Activated T-cell treated with anti-CD3 and anti-CD28 coated beads for 24 hours (primary cell): Measurements from ENCODE around the gene GPC5.
"Not testable (repeated sequence)": the region's sequence is repeated elsewhere in the genome, so short reads cannot be mapped to it uniquely, and the experiment has no call there.

ENCODE experiments used
- DNase-seq: peaks from one replicate; pipeline ENCODE4 v3.0.0-alpha.2; 2020; ENCODE audit warnings: low read depth

The GPC5 gene

DNA sequence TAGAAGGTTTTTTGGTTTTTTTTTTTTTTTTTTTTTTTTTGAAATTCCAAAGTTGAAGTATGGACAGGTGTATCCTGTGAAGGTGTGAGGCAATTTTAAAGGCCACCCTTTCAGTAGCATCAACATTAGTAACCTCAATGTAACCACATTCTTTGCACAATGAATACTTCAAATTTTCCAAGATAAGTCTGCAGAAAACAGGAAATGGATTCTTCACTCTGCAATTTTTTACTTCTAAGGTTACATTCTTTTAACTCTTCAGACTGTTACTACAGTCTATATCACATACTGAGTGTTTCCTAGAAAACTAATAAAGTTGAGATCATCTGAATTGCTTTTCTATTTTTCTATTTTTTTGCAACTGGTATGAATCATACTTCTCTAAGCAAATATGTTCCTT, 1259.1 kb downstream of the GPC5 start:
- no peak for DNase-seq

- DNase-seq = no peak
These were observed 1259.9 kb downstream of the GPC5 start for GRCh38 chr13:92658293-92658692.

DNA sequence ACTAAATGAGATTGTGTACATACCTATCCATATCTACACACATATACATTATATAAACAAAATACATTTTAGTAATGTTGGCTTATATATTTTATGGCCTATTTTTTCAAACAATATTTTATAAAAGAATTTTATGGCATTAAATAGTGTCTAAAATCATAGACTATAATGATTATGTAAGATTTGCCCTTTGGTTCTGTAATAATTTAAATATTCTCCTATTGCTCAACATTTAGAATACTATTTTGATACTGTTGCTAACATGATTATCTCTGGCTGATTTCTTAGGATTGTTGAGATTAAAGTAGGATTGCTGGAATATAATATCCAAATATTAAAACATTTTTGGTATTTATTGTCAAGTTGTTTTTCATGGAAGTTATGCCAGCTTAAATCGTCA, 1263.0 kb downstream of the GPC5 start:
- DNase-seq = no peak

DNA sequence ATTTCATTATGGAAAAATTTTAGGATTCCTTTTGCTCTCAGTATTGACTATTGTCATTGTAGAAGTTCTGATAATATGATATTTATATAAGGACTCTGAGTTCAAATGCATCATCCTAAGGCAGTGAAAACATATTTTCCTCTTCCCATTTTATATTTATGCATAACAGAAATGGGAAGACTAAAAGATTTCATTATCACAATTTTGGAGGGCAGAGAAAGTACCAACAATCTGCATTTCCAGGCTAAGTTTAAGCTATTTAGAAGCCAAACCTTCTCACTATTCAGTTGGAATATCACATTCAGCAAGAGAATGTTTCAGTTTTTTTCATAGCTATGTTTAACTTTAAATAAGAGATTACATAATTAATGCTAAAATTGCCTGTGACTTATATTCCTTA, 1269.7 kb downstream of the GPC5 start:
- no peak for DNase-seq

DNA sequence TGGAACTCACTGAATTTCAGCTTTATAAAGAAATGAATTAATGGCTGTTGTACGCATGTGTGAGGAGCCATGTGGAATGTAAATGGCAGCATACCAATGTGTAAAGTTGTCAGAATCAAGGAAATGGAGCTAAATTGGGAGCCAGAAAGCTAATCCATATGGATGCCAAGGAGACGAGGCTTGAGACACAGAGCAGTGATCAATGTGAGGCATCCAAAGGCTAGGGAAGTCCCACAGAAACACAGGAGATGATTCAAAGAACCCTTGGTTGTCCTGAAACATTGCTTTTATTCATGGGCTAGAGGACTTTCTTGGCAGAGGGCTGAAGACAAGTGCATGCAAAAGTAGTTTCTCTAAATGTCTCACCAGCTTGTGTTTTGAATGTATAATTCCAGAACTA, 1271.7 kb downstream of the GPC5 start:
- no peak for DNase-seq

DNA sequence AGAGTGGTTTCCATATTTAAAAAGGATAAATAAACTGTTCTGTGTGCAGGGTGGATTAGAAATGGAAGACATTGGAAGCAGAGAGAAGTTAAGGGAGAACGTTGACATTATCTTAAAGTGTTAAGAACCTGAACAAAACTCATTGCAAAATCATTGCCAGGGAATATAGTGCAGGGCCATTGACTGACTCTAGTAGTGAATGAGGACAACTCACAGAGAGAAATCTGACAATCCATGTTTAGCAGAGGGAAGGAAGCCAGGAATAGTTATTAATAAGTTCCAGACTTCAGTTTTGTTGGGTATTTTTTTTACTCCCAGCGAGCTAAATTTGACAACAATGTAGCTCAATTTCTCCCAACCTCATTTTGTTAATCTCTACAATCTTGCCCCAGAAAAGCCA, 1273.4 kb downstream of the GPC5 start:
- DNase-seq = no peak

- no peak for DNase-seq
These were observed 1277.8 kb downstream of the GPC5 start for GRCh38 chr13:92676246-92676645.

DNA sequence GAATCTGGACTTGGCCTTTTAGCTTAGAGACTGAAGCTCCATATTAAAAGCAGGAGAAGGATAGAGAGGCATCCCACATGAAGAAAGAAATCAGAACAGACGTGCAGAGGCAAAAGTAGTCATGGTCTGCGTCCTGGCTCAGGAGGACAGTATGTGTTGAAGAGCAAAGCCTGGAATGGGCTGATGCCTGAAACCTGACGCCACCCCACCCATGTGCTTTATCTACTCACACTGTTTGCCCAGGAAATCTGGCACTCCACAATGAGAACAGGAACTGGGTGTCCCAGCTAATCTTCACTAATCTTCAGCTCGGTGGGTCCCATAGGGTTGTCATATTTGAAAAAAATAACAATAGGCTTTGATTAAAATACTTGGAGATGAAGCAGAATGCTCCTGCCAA, 1279.2 kb downstream of the GPC5 start:
- DNase-seq = no peak

- DNase-seq = no peak
These were observed 1281.2 kb downstream of the GPC5 start for GRCh38 chr13:92679602-92680001.

GRCh38 chr13:92681239-92681638, 1282.8 kb downstream of the GPC5 start:
- no peak for DNase-seq

GRCh38 chr13:92682832-92683517, 1284.6 kb downstream of the GPC5 start:
- DNase-seq = no peak

- no peak for DNase-seq
These were observed 1295.6 kb downstream of the GPC5 start for GRCh38 chr13:92694047-92694446.

DNA sequence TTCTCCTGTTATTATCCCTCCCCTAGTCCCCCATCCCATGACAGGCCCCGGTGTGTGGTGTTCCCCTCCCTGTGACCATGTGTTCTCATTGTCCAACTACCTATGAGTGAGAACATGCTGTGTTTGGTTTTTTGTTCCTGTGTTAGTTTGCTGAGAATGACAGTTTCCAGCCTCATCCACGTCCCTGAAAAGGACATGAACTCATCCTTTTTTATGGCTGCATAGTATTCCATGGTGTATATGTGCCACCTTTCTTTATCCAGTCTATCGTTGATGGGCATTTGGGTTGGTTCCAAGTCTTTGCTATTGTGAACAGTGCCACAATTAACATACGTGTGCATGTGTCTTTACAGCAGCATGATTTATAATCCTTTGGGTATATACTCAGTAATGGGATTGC, 1297.4 kb downstream of the GPC5 start:
- not testable (repeated sequence) for DNase-seq

DNA sequence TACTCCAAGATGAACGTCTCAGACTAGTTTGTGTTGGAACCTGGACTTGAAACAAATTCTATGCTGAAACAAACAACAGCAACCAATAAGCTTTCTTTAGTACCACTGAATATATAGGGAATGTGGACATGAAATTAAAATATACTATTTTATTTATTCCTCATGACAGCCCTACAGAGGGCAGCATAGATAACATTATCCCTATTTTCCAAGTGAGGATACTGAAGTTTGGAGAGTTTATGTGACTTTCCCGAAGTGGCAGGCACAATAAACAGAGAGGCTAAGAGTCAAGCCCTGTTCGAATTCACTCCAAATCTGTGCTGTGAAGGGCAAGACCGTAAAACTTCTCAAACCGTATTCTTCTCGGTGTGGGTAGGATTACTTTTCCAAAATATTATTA, 1318.3 kb downstream of the GPC5 start:
- no peak for DNase-seq

GRCh38 chr13:92717857-92718256, 1319.4 kb downstream of the GPC5 start:
- no peak for DNase-seq

- DNase-seq = no peak
These were observed 1321.4 kb downstream of the GPC5 start for GRCh38 chr13:92719868-92720267.

DNA sequence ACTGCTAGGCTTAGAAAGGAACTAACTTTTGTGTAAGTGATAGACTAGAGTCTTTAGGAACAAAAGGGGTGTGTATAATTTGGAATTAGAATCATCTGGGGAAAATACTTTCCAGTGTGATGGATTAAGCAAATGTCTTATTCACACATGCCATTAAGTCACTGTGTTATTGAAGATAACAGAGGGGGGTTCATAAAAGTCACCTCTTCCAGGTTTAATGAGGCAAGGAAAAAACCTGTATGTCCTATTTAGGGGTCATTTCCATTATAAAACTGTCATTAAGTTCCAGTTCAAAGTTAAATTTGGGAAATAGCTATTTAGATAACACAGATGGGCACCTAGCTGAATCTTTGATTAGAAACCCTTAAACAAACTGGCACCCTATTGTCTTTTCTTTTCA, 1323.2 kb downstream of the GPC5 start:
- no peak for DNase-seq

DNA sequence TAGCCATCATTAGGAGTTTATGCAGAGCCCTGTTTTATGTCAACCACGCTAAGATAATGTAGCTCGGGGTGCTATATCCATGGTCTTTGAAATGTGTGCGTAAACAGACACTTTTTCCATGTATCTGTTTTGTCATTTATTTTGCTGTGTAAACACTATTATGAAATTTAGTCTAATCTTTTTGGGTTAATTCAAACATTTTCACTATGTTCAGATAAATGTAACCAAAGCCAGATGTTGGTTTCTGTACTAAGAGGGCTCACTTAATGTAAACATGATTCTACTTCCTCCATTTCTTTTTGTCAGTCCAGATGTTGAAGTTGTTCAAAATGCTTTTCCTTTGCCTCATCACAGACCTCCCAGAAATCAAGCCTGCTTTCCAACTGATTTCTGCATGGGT, 1328.7 kb downstream of the GPC5 start:
- no peak for DNase-seq

- DNase-seq = no peak
These were observed 1335.6 kb downstream of the GPC5 start for GRCh38 chr13:92734068-92734467.

DNA sequence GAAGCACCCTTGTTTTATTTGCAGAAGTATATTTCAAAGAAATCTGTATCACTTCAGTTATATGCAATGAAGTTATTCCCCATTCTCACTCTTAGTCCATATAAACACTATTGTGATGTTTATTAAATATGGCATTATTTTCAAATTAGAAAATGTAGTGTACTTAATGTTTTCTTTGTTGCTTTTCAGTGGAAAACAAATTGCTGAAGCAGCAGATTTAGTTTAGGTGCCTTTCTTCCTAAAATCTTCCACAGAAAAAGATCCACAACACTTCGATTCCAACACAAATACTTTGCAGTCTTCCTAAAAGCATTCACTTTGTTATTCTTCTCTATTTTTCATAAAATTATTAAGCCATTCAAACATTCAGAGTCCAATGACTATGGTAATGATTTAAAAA, 1336.1 kb downstream of the GPC5 start:
- DNase-seq = no peak

- DNase-seq = no peak
These were observed 1337.5 kb downstream of the GPC5 start for GRCh38 chr13:92735909-92736308.

DNA sequence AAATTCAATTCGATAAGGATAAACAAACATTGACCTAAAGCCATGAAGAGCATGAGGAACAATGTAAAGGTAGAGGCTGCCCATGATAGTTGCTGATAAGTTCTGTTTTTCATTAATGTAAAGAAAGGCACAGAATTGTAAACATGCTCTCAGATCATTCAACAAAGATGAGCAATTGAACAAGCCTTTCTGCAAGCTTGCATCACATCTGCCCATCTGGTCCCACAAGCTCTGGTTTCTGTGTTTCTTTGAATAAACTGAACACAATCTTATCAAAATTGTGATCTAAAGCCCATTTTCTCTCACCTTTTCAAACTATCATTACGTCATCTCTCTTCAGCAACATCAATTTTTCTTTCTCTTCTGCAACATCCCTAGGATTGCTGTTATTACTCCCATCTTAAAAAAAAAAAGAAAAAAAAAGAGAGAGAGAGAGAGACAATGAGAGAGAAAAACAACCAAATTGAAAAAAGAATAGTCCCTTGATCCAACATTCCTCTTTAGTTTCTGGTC, 1340.9 kb downstream of the GPC5 start:
- DNase-seq = no peak

DNA sequence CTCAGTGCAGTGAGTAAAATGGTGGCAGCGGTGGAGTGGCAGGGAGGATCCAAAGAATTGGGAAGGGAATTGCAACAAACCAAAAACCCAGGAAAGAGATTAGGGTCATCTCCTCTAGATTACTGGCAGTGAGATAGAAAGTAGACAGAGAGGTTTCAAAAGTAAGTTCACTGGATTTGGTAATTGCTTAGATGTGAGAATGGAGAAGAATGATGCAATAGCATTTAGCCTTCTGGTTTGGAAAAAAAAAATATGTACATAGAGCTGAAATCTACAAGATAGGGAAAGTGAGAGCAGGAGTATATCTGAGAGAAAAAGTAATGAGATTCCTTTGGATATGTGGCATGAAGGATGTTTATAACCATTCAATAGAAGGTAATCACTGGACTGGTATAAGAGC, 1345.6 kb downstream of the GPC5 start:
- no peak for DNase-seq

GRCh38 chr13:92745258-92745657, 1346.8 kb downstream of the GPC5 start:
- DNase-seq = no peak
